Activated CD8-positive, alpha-beta T cell treated with anti-CD3 and anti-CD28 coated beads, Interleukin-2, amount 10 ng/mL, durations not matched to agents 7 days and 5 days (primary cell): ENCODE measurements around the gene MOB2. TPM values are rescaled to one million over a fixed set of nuclear protein-coding genes. Genes with fewer than 3 reads are reported as not detected.

Experiments
- ATAC-seq: fragments of 150-1000 bp; cut with Tn5 transposase; one replicate; pipeline ENCODE4 v1.10.0; 2021; ENCODE audit warnings: moderate library complexity
- CTCF ChIA-PET: fragments of 350-600 bp; sonication (Branson Sonifier 250); formaldehyde crosslinking; loops from one replicate; lab custom pipeline; 2021; ENCODE audit warnings: antibody characterized with exemption; lab: Charles Lee
- POLR2A ChIA-PET: fragments of 350-600 bp; sonication (Branson Sonifier 250); formaldehyde crosslinking; loops from one replicate; lab custom pipeline; 2021; ENCODE audit warnings: antibody characterized with exemption; lab: Charles Lee
- DNase-seq: peaks from one replicate; pipeline ENCODE4 v3.0.0-alpha.2; 2020
- H3K27ac Mint-ChIP-seq: one replicate; pipeline ENCODE4 v1.8.0; 2021; ENCODE audit warnings: mild to moderate bottlenecking, mixed read lengths
- H3K27me3 Mint-ChIP-seq: one replicate; pipeline ENCODE4 v1.8.0; 2021; ENCODE audit warnings: low read depth, mixed read lengths
- H3K36me3 Mint-ChIP-seq: one replicate; pipeline ENCODE4 v1.8.0; 2021; ENCODE audit warnings: low read depth, mixed read lengths
- H3K4me1 Mint-ChIP-seq: one replicate; pipeline ENCODE4 v1.8.0; 2021; ENCODE audit warnings: low read depth, mixed read lengths
- H3K4me3 Mint-ChIP-seq: one replicate; pipeline ENCODE4 v1.8.0; 2021; ENCODE audit warnings: mild to moderate bottlenecking, mixed read lengths
- H3K9me3 Mint-ChIP-seq: one replicate; pipeline ENCODE4 v1.8.0; 2022; ENCODE audit warnings: mixed read lengths; ENCODE audit not compliant: insufficient read depth
- total RNA-seq, 2 experiments: library from RNA; stranded (reverse); gene quantifications; one replicate each; pipeline ENCODE4 v1.2.3, GENCODE V29; 2021

MOB2 gene
- total RNA-seq, 2 experiments from 2014 or later, result 29.3 to 31.6 TPM

DNA sequence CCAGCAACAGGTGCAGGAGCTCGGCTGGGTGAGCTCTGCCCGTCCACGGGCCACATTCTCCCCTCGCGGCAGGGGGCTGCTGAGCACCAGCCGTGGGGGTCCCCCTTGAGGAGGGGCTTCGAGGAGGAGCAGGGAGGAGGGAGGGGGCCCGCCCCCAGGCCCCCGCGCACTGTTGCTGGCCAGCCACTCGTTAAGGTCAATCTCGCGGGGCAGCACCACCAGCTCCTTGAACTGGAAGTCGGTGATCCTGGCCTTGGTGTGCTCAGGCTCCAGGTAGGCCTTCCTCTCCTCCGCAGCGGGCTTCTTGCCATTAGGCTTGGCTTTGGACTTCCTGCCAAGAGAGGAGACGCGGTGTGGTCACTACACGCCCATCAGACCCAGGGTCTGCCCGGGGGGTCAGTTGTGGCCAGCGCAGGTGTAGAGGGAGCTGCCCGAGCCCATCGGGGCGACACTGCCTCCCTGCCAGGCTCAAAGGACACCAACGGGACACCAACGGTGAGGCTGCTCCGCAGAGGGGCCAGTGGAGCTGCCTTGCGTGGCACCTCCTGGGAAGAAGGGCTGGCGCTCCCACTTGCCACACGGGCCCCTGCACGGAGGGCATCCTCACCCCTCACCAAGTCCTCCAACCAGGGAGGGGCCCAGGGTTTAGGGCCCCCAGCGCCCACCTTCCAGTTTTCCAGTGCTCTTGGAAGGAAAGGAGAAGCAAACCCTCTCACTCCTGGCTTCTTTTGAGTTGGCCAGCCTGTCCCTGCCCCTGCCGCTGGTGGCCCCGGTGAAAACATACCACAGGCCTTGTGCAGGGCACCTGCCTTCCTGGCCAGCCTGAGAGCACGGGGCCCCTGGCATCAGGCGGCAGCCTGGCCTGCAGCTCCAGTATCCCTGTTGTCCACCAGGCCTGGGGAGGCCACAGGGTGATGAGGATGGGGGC is 5.8 kb downstream of the MOB2 start:
- H3K27ac Mint-ChIP-seq, result no peak overlapping the region
- CTCF ChIA-PET, result no interaction called here
- POLR2A ChIA-PET, result no interaction called here
- no peaks in the 10 kb centered on the region for H3K9me3 Mint-ChIP-seq
- no peak for DNase-seq
- no peaks in the 10 kb centered on the region for H3K36me3 Mint-ChIP-seq
- no peaks in the 10 kb centered on the region for H3K27me3 Mint-ChIP-seq
- H3K4me3 Mint-ChIP-seq, result no peak overlapping the region
- ATAC-seq, result no peak
- peaks cover 6% of the 10 kb centered on the region for H3K4me1 Mint-ChIP-seq

- ATAC-seq (no peak), DNase-seq (no peak)
- Mint-ChIP-seq H3K9me3 (no peaks in the 10 kb centered on the region), H3K36me3 (no peaks in the 10 kb centered on the region), H3K4me1 (peaks cover 6% of the 10 kb centered on the region), H3K27ac (no peak overlapping the region), H3K27me3 (no peaks in the 10 kb centered on the region), H3K4me3 (no peak overlapping the region)
- ChIA-PET POLR2A (no interaction called here), CTCF (no interaction called here)
Observed at GRCh38 chr11:1480191-1480554, 6.4 kb downstream of the MOB2 start.

DNA sequence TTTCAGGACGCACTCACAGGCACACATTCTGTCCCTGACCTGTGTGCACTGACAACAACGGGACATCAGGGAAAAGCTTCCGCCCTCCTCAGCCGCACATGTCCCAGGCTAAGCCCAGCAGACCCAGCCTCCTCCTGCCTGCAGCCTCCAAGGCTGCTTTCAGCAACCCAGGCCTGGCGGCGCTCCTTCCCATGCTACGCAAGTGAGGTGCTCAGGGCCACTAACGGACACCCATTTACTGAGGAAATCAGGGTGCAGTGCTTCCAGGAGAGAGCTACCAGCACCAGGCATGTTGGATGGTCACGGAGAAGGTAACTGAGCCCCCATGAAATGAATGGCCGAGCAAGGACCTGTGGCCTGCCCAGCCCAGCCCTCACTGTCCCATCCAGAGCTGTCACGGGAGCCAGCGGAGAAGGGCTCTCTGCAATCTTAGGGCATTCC is 6.9 kb downstream of the MOB2 start:
- Mint-ChIP-seq H3K4me3 (no peak overlapping the region), H3K4me1 (peaks cover 6% of the 10 kb centered on the region), H3K27ac (no peak overlapping the region), H3K9me3 (no peaks in the 10 kb centered on the region), H3K27me3 (no peaks in the 10 kb centered on the region), H3K36me3 (no peaks in the 10 kb centered on the region)
- DNase-seq (no peak), ATAC-seq (no peak)
- ChIA-PET POLR2A (no interaction called here), CTCF (no interaction called here)

GRCh38 chr11:1479006-1479677 is 7.4 kb downstream of the MOB2 start:
- Mint-ChIP-seq H3K27me3 (no peaks in the 10 kb centered on the region), H3K4me3 (no peak overlapping the region), H3K4me1 (peaks cover 6% of the 10 kb centered on the region), H3K27ac (no peak overlapping the region), H3K9me3 (no peaks in the 10 kb centered on the region), H3K36me3 (no peaks in the 10 kb centered on the region)
- DNase-seq, result no peak
- POLR2A ChIA-PET, result no interaction called here
- no peak for ATAC-seq
- CTCF ChIA-PET, result no interaction called here

DNA sequence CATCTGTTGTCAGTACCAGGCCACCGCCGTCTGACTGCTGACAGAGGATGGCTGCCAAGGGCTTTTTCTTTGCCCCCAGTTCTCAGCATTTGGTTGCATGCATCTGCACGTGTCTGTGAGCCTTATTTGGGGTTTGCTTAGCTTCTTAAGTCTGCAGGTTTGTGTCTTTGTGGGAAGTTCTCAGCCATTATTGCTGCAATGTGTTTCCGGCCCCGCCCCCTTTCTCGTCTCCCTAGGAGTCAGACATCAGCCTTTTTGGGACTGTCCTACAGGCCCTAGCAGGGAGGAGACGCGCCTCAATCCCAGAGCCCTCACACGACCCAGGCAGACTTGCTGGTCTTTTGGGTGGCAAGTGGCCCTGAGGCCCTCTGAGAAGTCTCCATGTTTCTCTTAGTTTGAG is 8.0 kb downstream of the MOB2 start:
- H3K4me3 Mint-ChIP-seq, result no peak overlapping the region
- POLR2A ChIA-PET, result no interaction called here
- no peak overlapping the region for H3K27ac Mint-ChIP-seq
- peaks cover 6% of the 10 kb centered on the region for H3K4me1 Mint-ChIP-seq
- CTCF ChIA-PET, result no interaction called here
- no peaks in the 10 kb centered on the region for H3K27me3 Mint-ChIP-seq
- ATAC-seq (no peak), DNase-seq (no peak)
- no peaks in the 10 kb centered on the region for H3K36me3 Mint-ChIP-seq
- H3K9me3 Mint-ChIP-seq, result no peaks in the 10 kb centered on the region

GRCh38 chr11:1478011-1478410 is 8.6 kb downstream of the MOB2 start:
- no peaks in the 10 kb centered on the region for H3K27me3 Mint-ChIP-seq
- H3K4me1 Mint-ChIP-seq, result peaks cover 6% of the 10 kb centered on the region
- H3K27ac Mint-ChIP-seq, result no peak overlapping the region
- H3K9me3 Mint-ChIP-seq, result no peaks in the 10 kb centered on the region
- CTCF ChIA-PET, result no interaction called here
- ATAC-seq (no peak), DNase-seq (no peak)
- POLR2A ChIA-PET, result no interaction called here
- no peaks in the 10 kb centered on the region for H3K36me3 Mint-ChIP-seq
- no peak overlapping the region for H3K4me3 Mint-ChIP-seq

DNA sequence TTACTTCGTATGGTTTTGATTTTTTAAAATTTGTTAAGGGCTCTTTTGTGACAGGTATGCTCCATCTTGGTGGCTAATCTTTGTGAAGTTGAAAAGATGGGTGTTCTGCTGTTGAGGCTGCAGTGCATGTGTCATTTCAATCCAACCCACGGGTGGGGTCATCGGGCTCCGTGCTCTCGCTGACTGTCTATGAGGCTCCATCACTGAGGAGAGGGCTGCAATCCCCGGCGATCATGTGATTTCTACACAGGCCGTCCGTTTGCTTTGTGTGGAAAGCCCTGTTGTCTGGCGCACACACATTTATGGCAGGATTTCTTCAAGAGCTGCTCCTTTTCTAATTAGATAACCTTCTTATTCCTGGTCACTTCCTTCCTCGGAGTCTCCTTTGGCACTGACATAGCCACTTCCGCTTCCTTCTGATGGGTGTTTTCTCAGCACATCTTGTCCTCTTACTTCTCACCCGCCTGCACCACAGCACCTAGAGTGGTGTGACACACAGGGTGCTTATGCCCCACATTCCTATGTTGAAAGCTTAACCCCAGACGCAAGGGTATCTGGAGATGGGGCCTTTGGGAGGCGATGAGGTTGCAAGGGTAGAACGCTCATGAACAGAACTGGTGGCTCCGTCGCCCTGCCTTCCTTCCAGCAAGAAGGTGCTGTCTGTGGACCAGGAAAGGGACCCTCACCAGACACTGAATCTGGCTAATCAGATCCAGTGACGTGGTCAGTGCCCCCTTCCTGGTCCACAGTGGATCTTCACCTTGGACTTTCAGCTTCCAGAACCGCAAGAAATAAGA is 9.4 kb downstream of the MOB2 start:
- Mint-ChIP-seq H3K4me1 (peaks cover 6% of the 10 kb centered on the region), H3K27ac (no peak overlapping the region), H3K4me3 (no peak overlapping the region), H3K27me3 (no peaks in the 10 kb centered on the region), H3K36me3 (no peaks in the 10 kb centered on the region), H3K9me3 (no peaks in the 10 kb centered on the region)
- DNase-seq, result no peak
- no peak for ATAC-seq
- ChIA-PET POLR2A (no interaction called here), CTCF (no interaction called here)

GRCh38 chr11:1475841-1476240 is 10.7 kb downstream of the MOB2 start:
- no peaks in the 10 kb centered on the region for H3K9me3 Mint-ChIP-seq
- ChIA-PET POLR2A (no interaction called here), CTCF (no interaction called here)
- no peak overlapping the region for H3K27ac Mint-ChIP-seq
- H3K4me1 Mint-ChIP-seq, result peaks cover 6% of the 10 kb centered on the region
- no peaks in the 10 kb centered on the region for H3K27me3 Mint-ChIP-seq
- H3K36me3 Mint-ChIP-seq, result no peaks in the 10 kb centered on the region
- no peak overlapping the region for H3K4me3 Mint-ChIP-seq
- DNase-seq, result no peak
- ATAC-seq, result no peak

DNA sequence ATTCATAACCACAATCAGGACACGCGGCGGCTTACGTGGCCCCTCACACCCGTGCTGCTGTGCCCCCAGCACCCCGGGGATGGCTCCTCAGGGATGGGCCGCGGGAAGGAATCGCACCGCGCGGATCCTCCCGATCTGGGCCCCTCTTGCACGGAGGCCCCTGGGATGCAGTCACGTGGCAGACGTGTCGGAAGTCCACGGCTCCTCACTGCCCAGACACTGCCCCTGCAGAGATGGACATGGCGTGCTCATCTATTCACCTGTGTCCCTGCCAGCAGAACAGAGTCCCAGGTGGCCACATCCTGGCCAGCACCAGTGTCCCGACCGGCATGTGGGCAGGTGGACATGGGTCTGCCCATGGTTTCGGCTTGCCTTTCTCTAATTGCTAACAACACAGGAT is 12.8 kb downstream of the MOB2 start:
- no peaks in the 10 kb centered on the region for H3K9me3 Mint-ChIP-seq
- DNase-seq, result no peak
- ChIA-PET POLR2A (no interaction called here), CTCF (no interaction called here)
- no peak for ATAC-seq
- H3K27me3 Mint-ChIP-seq, result no peaks in the 10 kb centered on the region
- H3K36me3 Mint-ChIP-seq, result no peaks in the 10 kb centered on the region
- peaks cover 4% of the 10 kb centered on the region for H3K4me1 Mint-ChIP-seq
- H3K27ac Mint-ChIP-seq, result no peak overlapping the region
- H3K4me3 Mint-ChIP-seq, result no peak overlapping the region

DNA sequence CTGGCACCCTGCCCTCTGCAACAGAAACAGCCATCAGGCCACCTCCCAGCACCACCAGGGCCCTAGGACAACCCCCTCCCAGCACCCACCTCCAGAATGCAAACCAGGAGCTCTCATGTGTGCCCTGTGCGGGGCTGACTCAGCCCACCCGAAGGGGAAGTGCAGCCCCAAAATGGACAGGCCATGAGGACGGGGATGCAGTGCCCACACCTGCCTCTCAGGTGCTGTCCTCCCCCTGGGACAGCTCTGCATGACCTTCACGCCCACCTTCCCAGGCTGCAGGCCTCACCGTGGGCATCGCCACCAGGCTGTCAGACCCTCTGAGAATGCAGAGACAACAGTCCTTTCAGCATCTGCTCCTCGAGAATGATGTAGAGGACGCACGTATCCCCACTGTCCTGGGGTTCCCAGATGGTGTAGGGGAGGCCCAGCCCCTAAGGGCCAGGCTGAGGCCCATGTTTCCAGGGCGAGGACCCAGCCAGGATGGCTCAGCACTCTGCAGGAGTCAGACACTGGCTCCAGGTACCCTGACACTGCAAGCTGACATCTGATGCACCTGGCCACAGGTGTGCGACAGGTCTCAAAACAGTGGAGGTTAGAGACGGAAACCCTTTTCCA is 13.5 kb downstream of the MOB2 start:
- Mint-ChIP-seq H3K27me3 (no peaks in the 10 kb centered on the region), H3K4me3 (no peak overlapping the region), H3K27ac (no peak overlapping the region), H3K36me3 (no peaks in the 10 kb centered on the region), H3K9me3 (no peaks in the 10 kb centered on the region), H3K4me1 (no peaks in the 10 kb centered on the region)
- ChIA-PET POLR2A (no interaction called here), CTCF (no interaction called here)
- DNase-seq, result no peak
- no peak for ATAC-seq

- H3K36me3 Mint-ChIP-seq, result no peaks in the 10 kb centered on the region
- no peak for DNase-seq
- no peak overlapping the region for H3K4me3 Mint-ChIP-seq
- no peak for ATAC-seq
- H3K27ac Mint-ChIP-seq, result no peak overlapping the region
- no peaks in the 10 kb centered on the region for H3K4me1 Mint-ChIP-seq
- H3K9me3 Mint-ChIP-seq, result no peaks in the 10 kb centered on the region
- no peaks in the 10 kb centered on the region for H3K27me3 Mint-ChIP-seq
- CTCF ChIA-PET, result no interaction called here
- POLR2A ChIA-PET, result no interaction called here
Observed at GRCh38 chr11:1472180-1473005, 14.2 kb downstream of the MOB2 start.
